ENCODE measurements around the gene C17orf67. TPM values are rescaled to one million over a fixed set of nuclear protein-coding genes. Genes with fewer than 3 reads are reported as not detected.
"Not testable (repeated sequence)": the region's sequence is repeated elsewhere in the genome, so short reads cannot be mapped to it uniquely, and the experiment has no call there.

Gene C17orf67
- total RNA-seq, 1 experiment from 2014 or later = 4.6 TPM

- no peak for DNase-seq
- TF ChIP-seq CTCF (IDR thresholded peaks at IDR 0.05; ENCODE audit: unreplicated experiment) = no peak
- intact Hi-C loops (cut with micrococcal nuclease; ENCODE audit: unreplicated experiment) = no loop called here
- no TSS peak for BruUV-seq (replicated peaks)
- H3K9me3 Mint-ChIP-seq (ENCODE audit: low read depth, unreplicated experiment) = no peaks in the 10 kb centered on the region
- no peak overlapping the region for H3K27ac Mint-ChIP-seq (ENCODE audit: unreplicated experiment)
- H3K4me3 Mint-ChIP-seq (ENCODE audit: low read depth, unreplicated experiment) = no peak overlapping the region
- peaks cover 24% of the 10 kb centered on the region for H3K27me3 Mint-ChIP-seq (ENCODE audit: unreplicated experiment)
- H3K36me3 Mint-ChIP-seq (ENCODE audit: insufficient read depth, unreplicated experiment) = no peaks in the 10 kb centered on the region
- CTCF ChIA-PET = no interaction called here
- no peaks in the 10 kb centered on the region for H3K4me1 Mint-ChIP-seq (ENCODE audit: low read depth, unreplicated experiment)
Measured at GRCh38 chr17:56762988-56763387, 70.7 kb downstream of the C17orf67 start.

DNA sequence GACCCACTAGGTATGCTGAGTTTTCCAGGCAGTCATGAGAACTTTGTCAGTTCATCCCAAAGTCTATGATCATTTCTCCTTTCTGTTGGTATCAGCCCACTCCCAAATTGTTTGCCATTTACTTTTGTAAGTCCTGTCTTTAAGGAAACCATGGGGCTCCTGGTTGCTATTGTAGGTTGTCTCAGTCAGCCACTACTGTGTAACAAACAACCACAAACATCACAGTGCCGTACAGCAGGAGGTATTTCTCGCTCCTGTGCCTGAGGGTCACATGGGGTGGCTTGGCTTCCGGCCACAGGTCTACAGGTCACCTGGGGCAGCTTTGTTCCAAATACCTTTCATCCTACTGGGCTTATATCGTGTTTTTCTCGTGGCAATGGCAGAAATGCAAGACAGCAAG, 71.6 kb downstream of the C17orf67 start:
- Mint-ChIP-seq H3K36me3 (ENCODE audit: insufficient read depth, unreplicated experiment) (no peaks in the 10 kb centered on the region), H3K4me1 (ENCODE audit: low read depth, unreplicated experiment) (no peaks in the 10 kb centered on the region), H3K27me3 (ENCODE audit: unreplicated experiment) (peaks cover 24% of the 10 kb centered on the region), H3K27ac (ENCODE audit: unreplicated experiment) (no peak overlapping the region), H3K9me3 (ENCODE audit: low read depth, unreplicated experiment) (no peaks in the 10 kb centered on the region), H3K4me3 (ENCODE audit: low read depth, unreplicated experiment) (no peak overlapping the region)
- intact Hi-C loops (cut with micrococcal nuclease; ENCODE audit: unreplicated experiment) = no loop called here
- CTCF ChIA-PET = no interaction called here
- no TSS peak for BruUV-seq (replicated peaks)
- TF ChIP-seq CTCF (IDR thresholded peaks at IDR 0.05; ENCODE audit: unreplicated experiment) = no peak
- no peak for DNase-seq

DNA sequence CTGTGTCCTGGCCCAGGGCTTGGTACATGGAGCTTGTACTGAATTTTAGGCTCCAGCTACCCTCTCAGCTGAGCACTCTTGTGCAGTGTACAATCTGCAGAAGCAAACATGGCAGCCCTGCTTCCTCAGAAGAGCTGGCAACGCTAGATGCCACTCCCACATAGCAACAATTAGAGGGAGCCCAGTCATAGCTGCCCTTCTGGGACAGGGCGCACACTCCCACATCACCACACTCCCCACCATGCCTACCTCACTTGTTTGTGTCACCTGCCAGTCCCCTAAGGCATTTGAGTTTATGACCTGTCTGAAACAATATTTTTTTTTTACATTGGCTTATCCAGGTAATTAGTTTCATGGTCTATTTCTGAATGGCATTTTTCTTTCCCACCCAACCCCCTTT, 72.3 kb downstream of the C17orf67 start:
- intact Hi-C loops (cut with micrococcal nuclease; ENCODE audit: unreplicated experiment) = no loop called here
- peaks cover 24% of the 10 kb centered on the region for H3K27me3 Mint-ChIP-seq (ENCODE audit: unreplicated experiment)
- DNase-seq = no peak
- H3K4me1 Mint-ChIP-seq (ENCODE audit: low read depth, unreplicated experiment) = no peaks in the 10 kb centered on the region
- TF ChIP-seq CTCF (IDR thresholded peaks at IDR 0.05; ENCODE audit: unreplicated experiment) = no peak
- BruUV-seq (replicated peaks) = no TSS peak
- no peaks in the 10 kb centered on the region for H3K36me3 Mint-ChIP-seq (ENCODE audit: insufficient read depth, unreplicated experiment)
- no peak overlapping the region for H3K4me3 Mint-ChIP-seq (ENCODE audit: low read depth, unreplicated experiment)
- H3K27ac Mint-ChIP-seq (ENCODE audit: unreplicated experiment) = no peak overlapping the region
- no peaks in the 10 kb centered on the region for H3K9me3 Mint-ChIP-seq (ENCODE audit: low read depth, unreplicated experiment)
- CTCF ChIA-PET = interaction anchor here (0.7 to 1.1 kb wide), 2 partner anchors 16 to 18 kb away, joined by 3 read pairs; no protein-coding TSS in a partner anchor

DNA sequence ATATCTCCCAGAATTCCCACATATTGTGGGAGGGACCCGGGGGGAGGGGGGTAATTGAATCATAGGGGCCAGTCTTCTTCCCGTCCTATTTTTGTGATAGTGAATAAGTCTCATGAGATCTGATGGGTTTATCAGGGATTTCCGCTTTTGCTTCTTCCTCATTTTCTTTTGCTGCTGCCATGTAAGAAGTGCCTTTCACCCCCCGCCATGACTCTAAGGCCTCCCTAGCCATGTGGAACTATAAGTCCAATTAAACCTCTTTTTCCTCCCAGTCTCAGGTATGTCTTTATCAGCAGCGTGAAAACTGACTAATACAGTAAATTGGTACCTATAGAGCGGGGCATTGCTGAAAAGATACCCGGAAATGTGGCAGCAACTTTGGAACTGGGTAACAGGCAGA, 76.1 kb downstream of the C17orf67 start:
- H3K27ac Mint-ChIP-seq (ENCODE audit: unreplicated experiment); CTCF ChIA-PET; H3K4me3 Mint-ChIP-seq (ENCODE audit: low read depth, unreplicated experiment); H3K4me1 Mint-ChIP-seq (ENCODE audit: low read depth, unreplicated experiment); H3K9me3 Mint-ChIP-seq (ENCODE audit: low read depth, unreplicated experiment); H3K36me3 Mint-ChIP-seq (ENCODE audit: insufficient read depth, unreplicated experiment); DNase-seq; BruUV-seq (replicated peaks); intact Hi-C loops (cut with micrococcal nuclease; ENCODE audit: unreplicated experiment): not testable (repeated sequence)
- H3K27me3 Mint-ChIP-seq (ENCODE audit: unreplicated experiment) = peaks cover 16% of the 10 kb centered on the region

DNA sequence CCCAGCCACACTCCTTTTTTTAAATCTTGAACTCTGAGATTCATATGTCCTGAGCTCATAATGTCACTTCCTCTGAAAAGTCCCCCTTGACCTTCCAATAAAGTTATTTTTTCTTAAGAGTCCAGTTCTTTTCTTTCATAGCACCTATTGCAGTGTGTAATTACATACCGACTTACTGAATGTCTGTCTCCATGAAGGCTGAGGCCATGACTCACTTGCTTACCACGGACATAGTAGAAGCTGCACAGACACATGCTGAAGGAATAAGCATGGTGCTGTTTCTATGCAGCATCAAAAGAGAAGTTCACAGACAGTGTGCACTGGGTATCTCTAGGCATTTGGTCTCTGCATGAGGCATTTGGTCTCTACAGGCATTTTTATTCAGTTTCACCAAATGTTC, 77.2 kb downstream of the C17orf67 start:
- BruUV-seq (replicated peaks) = no TSS peak
- no peak for DNase-seq
- intact Hi-C loops (cut with micrococcal nuclease; ENCODE audit: unreplicated experiment) = no loop called here
- Mint-ChIP-seq H3K27me3 (ENCODE audit: unreplicated experiment) (peaks cover 27% of the 10 kb centered on the region), H3K4me1 (ENCODE audit: low read depth, unreplicated experiment) (peaks cover 8% of the 10 kb centered on the region), H3K27ac (ENCODE audit: unreplicated experiment) (no peak overlapping the region), H3K4me3 (ENCODE audit: low read depth, unreplicated experiment) (no peak overlapping the region), H3K36me3 (ENCODE audit: insufficient read depth, unreplicated experiment) (no peaks in the 10 kb centered on the region), H3K9me3 (ENCODE audit: low read depth, unreplicated experiment) (no peaks in the 10 kb centered on the region)
- CTCF ChIA-PET = no interaction called here
- no peak for TF ChIP-seq CTCF (IDR thresholded peaks at IDR 0.05; ENCODE audit: unreplicated experiment)
